Astrocyte (in vitro differentiated cells and primary cell): ENCODE results near the gene NABP2. TPM values are rescaled to one million over a fixed set of nuclear protein-coding genes. Genes with fewer than 3 reads are reported as not detected.

Source experiments
- DNase-seq: peaks from one replicate; pipeline ENCODE4 v3.0.0-alpha.2; 2010; ENCODE audit warnings: low read depth
- FAIRE-seq: peaks from 2 replicates; lab custom pipeline; 2011; peaks lifted over from hg19 to GRCh38; lab: Jason Lieb, UNC
- H2AFZ ChIP-seq: 2 replicates; pipeline ENCODE4 v1.6.0; 2012; ENCODE audit warnings: low read depth, low read length, inconsistent platforms
- H3K27ac ChIP-seq: 2 replicates; pipeline ENCODE4 v1.5.1; 2011; ENCODE audit warnings: low read depth, low read length, inconsistent platforms
- H3K27me3 ChIP-seq: 2 replicates; pipeline ENCODE4 v1.6.0; 2011; ENCODE audit warnings: low read length, inconsistent platforms; ENCODE audit not compliant: insufficient read depth
- H3K36me3 ChIP-seq: 2 replicates; pipeline ENCODE4 v1.5.1; 2011; ENCODE audit warnings: low read length, inconsistent platforms; ENCODE audit not compliant: insufficient read depth
- H3K4me1 ChIP-seq: 2 replicates; pipeline ENCODE4 v1.5.1; 2011; ENCODE audit warnings: low read length, inconsistent platforms; ENCODE audit not compliant: insufficient read depth
- H3K4me2 ChIP-seq: 2 replicates; pipeline ENCODE4 v1.6.0; 2012; ENCODE audit warnings: low read length, inconsistent platforms
- H3K4me3 ChIP-seq: 2 replicates; pipeline ENCODE4 v1.5.1; 2011; ENCODE audit warnings: low read depth, mild to moderate bottlenecking, low read length, inconsistent platforms; ENCODE audit not compliant: insufficient read depth
- H3K79me2 ChIP-seq: 2 replicates; pipeline ENCODE4 v1.6.0; 2012; ENCODE audit warnings: mild to moderate bottlenecking, low read length, inconsistent platforms; ENCODE audit not compliant: insufficient read depth
- H3K9ac ChIP-seq: 2 replicates; pipeline ENCODE4 v1.6.0; 2012; ENCODE audit warnings: mild to moderate bottlenecking, low read length, inconsistent platforms
- H3K9me3 ChIP-seq: 2 replicates; pipeline ENCODE4 v1.5.1; 2012; ENCODE audit warnings: low read depth, mild to moderate bottlenecking, low read length, inconsistent platforms; ENCODE audit not compliant: insufficient read depth
- H4K20me1 ChIP-seq: 2 replicates; pipeline ENCODE4 v1.6.0; 2012; ENCODE audit warnings: low read length, inconsistent platforms; ENCODE audit not compliant: insufficient read depth
- H3K27ac Mint-ChIP-seq: one replicate; pipeline ENCODE4 v1.8.0; 2021; ENCODE audit warnings: mild to moderate bottlenecking, mixed read lengths; ENCODE audit not compliant: unreplicated experiment
- H3K27me3 Mint-ChIP-seq: one replicate; pipeline ENCODE4 v1.8.0; 2021; ENCODE audit warnings: low read depth, mixed read lengths; ENCODE audit not compliant: unreplicated experiment
- H3K36me3 Mint-ChIP-seq: one replicate; pipeline ENCODE4 v1.8.0; 2021; ENCODE audit warnings: low read depth, mixed read lengths; ENCODE audit not compliant: unreplicated experiment
- H3K4me1 Mint-ChIP-seq: one replicate; pipeline ENCODE4 v1.8.0; 2021; ENCODE audit warnings: low read depth, mixed read lengths; ENCODE audit not compliant: unreplicated experiment
- H3K4me3 Mint-ChIP-seq: one replicate; pipeline ENCODE4 v1.8.0; 2021; ENCODE audit warnings: mild to moderate bottlenecking, moderate library complexity, mixed read lengths; ENCODE audit not compliant: unreplicated experiment
- H3K9me3 Mint-ChIP-seq: one replicate; pipeline ENCODE4 v1.8.0; 2021; ENCODE audit warnings: mild to moderate bottlenecking, mixed read lengths; ENCODE audit not compliant: unreplicated experiment
- EZH2 ChIP-seq: IDR thresholded peaks from 2 replicates; pipeline ENCODE4 v1.6.1; 2012; ENCODE audit warnings: mild to moderate bottlenecking, low read length, inconsistent platforms; ENCODE audit not compliant: insufficient read depth
- total RNA-seq: library from RNA; stranded (reverse); gene quantifications from 2 replicates; pipeline ENCODE4 v1.2.1, GENCODE V29; 2021
- TF ChIP-seq, protein P1 (sequence below): IDR thresholded peaks from 2 replicates; pipeline ENCODE4 v1.5.1; 2011; ENCODE audit warnings: low read depth, mild to moderate bottlenecking, inconsistent platforms, low read length, moderate library complexity; ENCODE audit not compliant: insufficient read depth

The NABP2 gene
- total RNA-seq, 1 donor from 2014 or later = 29.1 TPM

DNA sequence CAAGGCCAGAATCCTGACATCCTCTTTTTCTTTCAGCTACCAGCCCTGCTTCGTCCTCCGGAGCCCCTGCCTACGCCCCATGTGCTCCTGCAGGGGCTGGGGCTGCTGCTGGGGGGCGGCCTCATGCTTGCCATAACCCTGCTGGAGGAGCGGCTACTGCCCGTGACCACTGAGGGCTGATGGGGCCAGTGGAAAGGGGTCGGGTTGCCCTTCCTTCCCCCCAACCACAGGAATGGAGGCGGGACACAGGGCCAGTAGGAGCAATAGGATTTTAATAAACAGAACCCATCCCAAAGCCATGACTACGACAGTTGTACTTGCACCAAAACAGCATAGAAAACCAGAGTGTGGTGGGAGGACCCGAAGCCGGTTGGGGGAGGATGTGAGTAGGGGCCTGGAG, 13.4 kb downstream of the NABP2 start:
- no peaks in the 10 kb centered on the region for H3K27me3 Mint-ChIP-seq
- Histone ChIP-seq H3K4me3 (no peak overlapping the region), H3K4me1 (no peaks in the 10 kb centered on the region), H2AFZ (no peak overlapping the region), H4K20me1 (peaks cover 67% of the 10 kb centered on the region), H3K27me3 (no peaks in the 10 kb centered on the region), H3K9ac (no peak overlapping the region), H3K79me2 (no peaks in the 10 kb centered on the region), H3K36me3 (peaks cover 7% of the 10 kb centered on the region), H3K9me3 (no peaks in the 10 kb centered on the region), H3K4me2 (no peak overlapping the region), H3K27ac (no peak overlapping the region)
- H3K4me3 Mint-ChIP-seq = no peak overlapping the region
- H3K4me1 Mint-ChIP-seq = peaks cover 12% of the 10 kb centered on the region
- FAIRE-seq (no peak), DNase-seq (no peak)
- no peaks in the 10 kb centered on the region for H3K9me3 Mint-ChIP-seq
- H3K27ac Mint-ChIP-seq = peak overlapping the region; percentile 26
- TF ChIP-seq EZH2 = no peak
- TF ChIP-seq, protein P1, sequence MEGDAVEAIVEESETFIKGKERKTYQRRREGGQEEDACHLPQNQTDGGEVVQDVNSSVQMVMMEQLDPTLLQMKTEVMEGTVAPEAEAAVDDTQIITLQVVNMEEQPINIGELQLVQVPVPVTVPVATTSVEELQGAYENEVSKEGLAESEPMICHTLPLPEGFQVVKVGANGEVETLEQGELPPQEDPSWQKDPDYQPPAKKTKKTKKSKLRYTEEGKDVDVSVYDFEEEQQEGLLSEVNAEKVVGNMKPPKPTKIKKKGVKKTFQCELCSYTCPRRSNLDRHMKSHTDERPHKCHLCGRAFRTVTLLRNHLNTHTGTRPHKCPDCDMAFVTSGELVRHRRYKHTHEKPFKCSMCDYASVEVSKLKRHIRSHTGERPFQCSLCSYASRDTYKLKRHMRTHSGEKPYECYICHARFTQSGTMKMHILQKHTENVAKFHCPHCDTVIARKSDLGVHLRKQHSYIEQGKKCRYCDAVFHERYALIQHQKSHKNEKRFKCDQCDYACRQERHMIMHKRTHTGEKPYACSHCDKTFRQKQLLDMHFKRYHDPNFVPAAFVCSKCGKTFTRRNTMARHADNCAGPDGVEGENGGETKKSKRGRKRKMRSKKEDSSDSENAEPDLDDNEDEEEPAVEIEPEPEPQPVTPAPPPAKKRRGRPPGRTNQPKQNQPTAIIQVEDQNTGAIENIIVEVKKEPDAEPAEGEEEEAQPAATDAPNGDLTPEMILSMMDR = no peak
- peaks cover 13% of the 10 kb centered on the region for H3K36me3 Mint-ChIP-seq

DNA sequence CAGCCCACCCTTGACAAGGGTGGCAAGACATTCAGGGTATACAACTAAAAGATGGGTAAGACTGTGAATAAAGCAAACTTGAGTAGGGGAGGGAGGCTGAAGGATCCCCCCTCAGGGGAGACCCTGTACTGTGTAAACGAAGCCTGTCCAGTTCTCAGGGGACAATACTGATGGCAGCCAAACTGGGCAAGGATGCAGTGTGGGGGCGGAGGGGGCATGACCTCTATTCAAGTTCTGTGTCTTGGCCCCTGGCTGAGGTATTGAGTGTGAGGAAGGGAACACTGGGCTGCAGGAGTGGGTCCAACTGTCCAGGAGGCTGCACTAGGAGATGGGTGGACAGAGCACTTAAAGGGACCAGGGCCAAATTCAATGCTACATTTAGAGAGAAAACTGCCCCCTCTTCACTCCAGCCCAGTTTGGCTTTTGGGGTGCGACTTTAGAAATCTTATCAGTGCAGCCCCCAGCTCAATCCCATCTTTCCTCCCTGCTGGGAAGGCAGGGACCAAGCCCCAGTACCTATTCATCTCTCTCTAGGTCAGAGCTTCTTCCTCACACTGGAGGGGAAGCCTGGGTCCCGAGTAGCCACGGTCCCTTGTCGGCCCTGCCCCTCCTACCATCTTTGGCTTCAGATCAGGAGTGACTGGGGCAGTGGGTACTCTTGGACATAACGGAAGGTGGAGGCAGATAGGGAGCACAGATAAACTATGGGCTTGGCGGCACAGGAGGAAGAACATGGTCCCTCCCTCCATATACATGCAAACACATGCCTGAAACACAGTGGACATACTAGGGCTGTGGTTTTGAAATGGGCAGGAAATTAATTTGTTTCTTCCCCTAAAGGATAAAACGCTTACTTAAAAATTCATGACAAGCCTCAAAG, 17.5 kb downstream of the NABP2 start:
- no peaks in the 10 kb centered on the region for H3K9me3 ChIP-seq
- peaks cover 79% of the 10 kb centered on the region for H4K20me1 ChIP-seq
- Mint-ChIP-seq H3K36me3 (peaks cover 20% of the 10 kb centered on the region), H3K4me3 (no peak overlapping the region), H3K9me3 (no peaks in the 10 kb centered on the region), H3K27ac (no peak overlapping the region), H3K27me3 (no peaks in the 10 kb centered on the region), H3K4me1 (peaks cover 27% of the 10 kb centered on the region)
- H3K27ac ChIP-seq = no peak overlapping the region
- H3K4me3 ChIP-seq = no peak overlapping the region
- TF ChIP-seq, protein P1 = no peak
- TF ChIP-seq EZH2 = no peak
- FAIRE-seq (no peak), DNase-seq (no peak)
- peaks cover 4% of the 10 kb centered on the region for H3K79me2 ChIP-seq
- H2AFZ ChIP-seq = no peak overlapping the region
- H3K4me1 ChIP-seq = no peaks in the 10 kb centered on the region
- no peak overlapping the region for H3K9ac ChIP-seq
- no peaks in the 10 kb centered on the region for H3K27me3 ChIP-seq
- peaks cover 21% of the 10 kb centered on the region for H3K36me3 ChIP-seq
- H3K4me2 ChIP-seq = no peak overlapping the region

DNA sequence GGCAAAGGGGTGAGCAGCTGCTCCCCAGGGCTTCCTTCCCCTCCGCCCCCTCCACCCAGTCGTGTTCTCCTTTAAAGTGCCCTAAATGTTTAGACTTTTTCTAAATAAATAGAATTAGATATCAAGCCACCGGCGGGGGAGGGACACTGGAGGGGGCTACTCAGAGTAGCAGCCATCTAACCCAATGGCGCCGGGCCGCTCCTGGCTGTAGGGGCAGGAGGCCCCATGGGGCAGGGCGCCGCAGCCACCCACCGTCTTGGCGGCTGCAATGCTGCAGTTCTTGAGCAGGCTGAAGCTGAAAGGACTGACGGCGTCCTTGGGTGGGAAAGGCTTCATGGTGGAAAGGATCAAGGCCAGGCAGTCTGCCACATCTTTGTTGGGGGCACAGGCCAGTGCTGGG, 18.8 kb downstream of the NABP2 start:
- Histone ChIP-seq H3K9ac (no peak overlapping the region), H3K4me2 (no peak overlapping the region), H3K36me3 (peaks cover 28% of the 10 kb centered on the region), H3K79me2 (peaks cover 4% of the 10 kb centered on the region), H3K4me3 (no peak overlapping the region), H3K4me1 (no peaks in the 10 kb centered on the region), H4K20me1 (peaks cover 78% of the 10 kb centered on the region), H3K27ac (no peak overlapping the region), H3K9me3 (no peaks in the 10 kb centered on the region), H3K27me3 (no peaks in the 10 kb centered on the region), H2AFZ (no peak overlapping the region)
- no peak for TF ChIP-seq EZH2
- TF ChIP-seq, protein P1 = no peak
- Mint-ChIP-seq H3K27me3 (no peaks in the 10 kb centered on the region), H3K36me3 (peaks cover 24% of the 10 kb centered on the region), H3K4me1 (peaks cover 19% of the 10 kb centered on the region), H3K4me3 (no peak overlapping the region), H3K27ac (no peak overlapping the region), H3K9me3 (no peaks in the 10 kb centered on the region)
- DNase-seq (no peak), FAIRE-seq (no peak)
